Left ventricle myocardium inferior (tissue), 1 donor: ENCODE results near the gene GPC6. TPM values are rescaled to one million over a fixed set of nuclear protein-coding genes. Genes with fewer than 3 reads are reported as not detected.

Source experiments
- DNase-seq: peaks from one replicate; pipeline ENCODE4 v3.0.0-alpha.2; 2020
- H3K27ac ChIP-seq: fragments of 200-600 bp; replicated peaks from 2 replicates; pipeline ENCODE4 v1.8.0; 2021
- H3K27me3 ChIP-seq: fragments of 200-600 bp; 2 replicates; pipeline ENCODE4 v1.8.0; 2021; ENCODE audit warnings: low read depth
- H3K36me3 ChIP-seq: fragments of 200-600 bp; 2 replicates; pipeline ENCODE4 v1.8.0; 2021
- H3K4me1 ChIP-seq: fragments of 200-600 bp; 2 replicates; pipeline ENCODE4 v1.8.0; 2021
- H3K4me3 ChIP-seq: fragments of 200-600 bp; 2 replicates; pipeline ENCODE4 v1.8.0; 2021; ENCODE audit warnings: mild to moderate bottlenecking, moderate library complexity
- H3K9me3 ChIP-seq: fragments of 200-600 bp; replicated peaks from 2 replicates; pipeline ENCODE4 v1.8.0; 2021
- CTCF ChIP-seq: fragments of 200-600 bp; IDR thresholded peaks from 2 replicates; pipeline ENCODE4 v1.8.0; 2021; ENCODE audit warnings: antibody characterized with exemption, mild to moderate bottlenecking, borderline replicate concordance
- intact Hi-C: fragments of 100-400 bp; cut with micrococcal nuclease; formaldehyde crosslinking; loops from one replicate; pipeline ENCODE4 v1.11.0; 2022
- total RNA-seq: library from RNA; stranded (reverse); fragmentation: NEBNext Ultra II Directional; extraction: Animal tissue kit (Norgen Biotek cat#: 25700); gene quantifications from one replicate; pipeline ENCODE4 v1.2.1, GENCODE V29; 2021
- donor health status: DM: no; HTN: yes; CAD: no; lungs with severe emphysema.

Gene GPC6
- total RNA-seq, 1 donor from 2014 or later: 1.8 TPM

GRCh38 chr13:94390881-94391280 lies 1164.3 kb downstream of the GPC6 start:
- Histone ChIP-seq H3K27me3 (no peaks in the 10 kb centered on the region), H3K4me1 (peaks cover 4% of the 10 kb centered on the region), H3K36me3 (no peaks in the 10 kb centered on the region), H3K4me3 (no peak overlapping the region), H3K9me3 (no peaks in the 10 kb centered on the region), H3K27ac (no peak overlapping the region)
- TF ChIP-seq CTCF: no peak
- DNase-seq: no peak
- intact Hi-C loops: no loop called here

GRCh38 chr13:94394723-94395122 lies 1168.1 kb downstream of the GPC6 start:
- no peaks in the 10 kb centered on the region for H3K9me3 ChIP-seq
- TF ChIP-seq CTCF: no peak
- peaks cover 6% of the 10 kb centered on the region for H3K4me1 ChIP-seq
- no peak for DNase-seq
- intact Hi-C loops: no loop called here
- H3K36me3 ChIP-seq: no peaks in the 10 kb centered on the region
- H3K27me3 ChIP-seq: no peaks in the 10 kb centered on the region
- no peak overlapping the region for H3K4me3 ChIP-seq
- no peak overlapping the region for H3K27ac ChIP-seq

- no peak for TF ChIP-seq CTCF
- H3K27ac ChIP-seq: peak overlapping the region; percentile 16
- H3K4me1 ChIP-seq: peaks cover 6% of the 10 kb centered on the region
- no peak for DNase-seq
- no peak overlapping the region for H3K4me3 ChIP-seq
- intact Hi-C loops: no loop called here
- no peaks in the 10 kb centered on the region for H3K9me3 ChIP-seq
- H3K36me3 ChIP-seq: no peaks in the 10 kb centered on the region
- H3K27me3 ChIP-seq: no peaks in the 10 kb centered on the region
Measured at GRCh38 chr13:94395860-94396259, 1169.3 kb downstream of the GPC6 start.

- intact Hi-C loops: no loop called here
- H3K4me3 ChIP-seq: no peak overlapping the region
- no peak for TF ChIP-seq CTCF
- no peaks in the 10 kb centered on the region for H3K27me3 ChIP-seq
- no peak overlapping the region for H3K27ac ChIP-seq
- no peaks in the 10 kb centered on the region for H3K36me3 ChIP-seq
- H3K4me1 ChIP-seq: peaks cover 6% of the 10 kb centered on the region
- DNase-seq: no peak
- no peaks in the 10 kb centered on the region for H3K9me3 ChIP-seq
Measured at GRCh38 chr13:94399812-94400211, 1173.2 kb downstream of the GPC6 start.

- intact Hi-C loops: no loop called here
- Histone ChIP-seq H3K36me3 (no peaks in the 10 kb centered on the region), H3K27ac (no peak overlapping the region), H3K4me1 (peaks cover 1% of the 10 kb centered on the region), H3K9me3 (no peaks in the 10 kb centered on the region), H3K27me3 (no peaks in the 10 kb centered on the region), H3K4me3 (no peak overlapping the region)
- TF ChIP-seq CTCF: no peak
- no peak for DNase-seq
Measured at GRCh38 chr13:94400874-94401273, 1174.3 kb downstream of the GPC6 start.
